GM19023 (cell line): ENCODE measurements around the gene NAPB.
A peak's percentile ranks its signal among the peaks of the same experiment; 100 is the strongest.
"Not testable (repeated sequence)": the region's sequence is repeated elsewhere in the genome, so short reads cannot be mapped to it uniquely, and the experiment has no call there.

Source experiments
- ATAC-seq: cut with Tn5 transposase; IDR thresholded peaks from one replicate; pipeline ENCODE4 v1.9.1; 2021; ENCODE audit warnings: mild to moderate bottlenecking, moderate library complexity; ENCODE audit not compliant: unreplicated experiment

NAPB gene

DNA sequence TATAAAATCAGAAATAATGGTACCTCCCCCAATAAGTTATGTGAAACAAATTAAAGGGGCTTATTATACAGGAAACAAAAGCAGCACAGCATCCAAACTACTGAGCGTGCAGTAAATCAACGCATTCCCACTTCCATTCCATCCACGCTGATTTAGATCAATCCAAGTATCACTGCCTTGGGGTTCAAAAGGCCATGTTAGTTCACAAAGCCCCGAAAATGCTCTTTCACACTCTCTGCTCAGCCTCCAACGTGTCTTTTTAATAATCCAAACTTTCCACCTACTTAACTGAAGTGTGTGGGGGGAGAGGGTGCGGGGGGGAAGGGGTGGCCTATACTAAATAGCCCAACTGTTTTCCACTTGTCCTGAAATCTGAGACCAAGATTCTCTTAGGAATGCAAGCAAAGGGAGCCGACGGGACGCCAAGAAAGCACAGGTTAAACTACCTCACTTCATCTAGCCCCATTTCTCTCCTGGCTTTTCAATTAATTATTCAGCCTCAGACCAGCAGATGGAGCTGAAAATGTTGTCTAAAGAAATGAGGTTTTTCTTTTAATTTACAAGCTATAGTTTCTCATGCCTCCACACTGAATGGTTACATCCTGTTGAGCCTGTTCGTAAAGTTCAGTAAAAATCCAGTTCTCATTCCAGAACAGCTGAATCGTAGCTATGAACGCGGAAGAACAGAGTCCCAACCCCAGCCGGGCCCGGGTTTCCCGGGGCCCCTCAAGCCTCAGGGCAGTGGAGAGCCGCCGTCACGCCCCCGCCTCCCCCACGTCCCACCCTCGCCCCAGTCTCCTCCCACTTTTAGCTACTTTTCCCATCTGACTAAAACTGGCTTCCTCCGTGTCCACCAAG is 71.7 kb downstream of the NAPB start:
- ATAC-seq: peak; percentile 30

DNA sequence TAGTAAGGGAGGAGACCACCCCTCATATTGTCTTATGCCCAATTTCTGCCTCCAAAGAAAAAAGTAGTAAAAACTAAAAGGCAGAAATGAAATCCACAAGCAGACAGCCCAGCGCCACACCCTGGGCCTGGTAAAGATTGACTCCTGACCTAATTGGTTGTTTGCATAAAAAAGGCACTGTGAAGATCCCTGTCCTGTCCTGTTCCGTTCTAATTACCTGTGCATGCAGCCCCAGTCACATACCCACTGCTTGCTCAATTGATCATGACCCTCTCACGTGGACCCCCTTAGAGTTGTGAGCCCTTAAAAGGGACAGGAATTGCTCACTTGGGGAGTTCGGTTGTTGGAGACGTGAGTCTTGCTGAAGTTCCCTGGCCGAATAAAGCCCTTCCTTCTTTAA is 72.8 kb downstream of the NAPB start:
- ATAC-seq: not testable (repeated sequence)

DNA sequence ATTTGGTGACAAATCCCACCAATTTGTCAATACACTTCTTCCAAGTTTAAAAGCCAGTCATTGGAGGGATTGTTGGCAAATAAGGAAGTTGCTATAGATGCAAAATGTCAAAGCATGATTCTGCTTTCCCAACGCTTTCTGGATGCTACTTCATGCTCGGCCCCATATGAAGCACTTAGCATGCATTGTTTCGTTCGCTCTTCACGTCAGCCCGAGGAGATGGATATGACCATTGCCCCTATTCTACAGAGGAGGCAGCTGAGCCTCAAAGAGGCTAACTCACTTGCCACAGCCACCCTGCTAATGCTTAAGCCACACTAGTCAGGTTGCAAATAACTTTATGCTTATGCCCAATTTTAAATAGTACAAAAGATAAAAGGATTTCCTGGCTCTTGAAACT is 73.5 kb downstream of the NAPB start:
- ATAC-seq: no peak

DNA sequence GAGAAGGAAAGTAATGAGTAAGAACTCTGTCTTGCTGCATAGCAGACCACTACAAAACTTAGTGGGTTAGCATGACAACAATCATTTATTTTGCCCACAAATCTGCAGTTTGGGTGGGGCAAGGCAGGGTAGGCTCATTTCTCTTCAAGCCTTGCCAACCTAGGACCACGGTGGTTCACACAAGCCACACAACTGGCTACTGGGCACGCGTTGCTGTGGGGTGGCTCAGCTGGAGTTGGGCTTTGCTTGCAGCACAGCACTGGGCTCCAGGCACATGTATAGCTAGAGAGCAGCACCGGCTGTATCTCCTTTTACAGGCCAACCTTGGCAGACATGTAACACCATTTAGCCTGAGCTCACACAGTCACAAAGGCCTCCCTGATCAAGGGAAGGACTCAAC is 75.3 kb downstream of the NAPB start:
- no peak for ATAC-seq

DNA sequence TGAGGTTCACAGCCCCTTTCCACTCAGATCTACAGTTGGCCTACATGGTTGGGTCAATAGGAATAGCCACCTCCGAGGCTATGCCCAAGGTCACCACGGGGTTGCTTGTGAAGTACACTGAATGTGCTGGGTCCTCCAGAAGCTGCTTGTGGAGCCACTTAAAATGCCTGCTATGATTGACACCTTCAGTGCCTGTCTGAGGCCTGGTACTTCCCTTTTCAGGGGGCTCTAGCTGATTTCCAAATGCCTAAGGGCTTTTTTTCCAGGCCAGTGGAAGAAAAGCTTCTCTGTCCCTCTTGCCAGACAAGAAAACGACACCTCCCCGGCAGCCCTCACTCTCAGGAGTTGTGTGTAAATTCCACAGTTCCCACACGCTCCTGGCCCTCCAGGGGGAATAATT is 77.0 kb downstream of the NAPB start:
- ATAC-seq: no peak

DNA sequence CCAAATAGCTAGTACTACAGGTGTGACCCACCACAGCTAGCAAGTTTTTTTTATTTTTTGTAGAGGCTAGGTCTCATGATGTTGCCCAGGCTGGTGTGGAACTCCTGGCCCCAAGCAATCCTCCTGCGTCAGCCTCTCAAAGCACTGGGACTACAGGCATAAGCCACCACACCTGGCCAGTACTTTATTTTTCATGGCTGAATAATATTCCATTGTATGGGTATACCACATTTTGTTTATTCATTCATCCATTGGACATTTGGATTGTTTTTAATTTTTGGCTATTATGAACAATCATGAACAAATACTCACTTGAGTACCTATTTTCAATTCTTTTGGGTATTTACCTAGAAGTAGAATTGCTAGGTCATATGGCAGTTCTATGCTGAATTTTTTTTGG is 77.7 kb downstream of the NAPB start:
- no peak for ATAC-seq

DNA sequence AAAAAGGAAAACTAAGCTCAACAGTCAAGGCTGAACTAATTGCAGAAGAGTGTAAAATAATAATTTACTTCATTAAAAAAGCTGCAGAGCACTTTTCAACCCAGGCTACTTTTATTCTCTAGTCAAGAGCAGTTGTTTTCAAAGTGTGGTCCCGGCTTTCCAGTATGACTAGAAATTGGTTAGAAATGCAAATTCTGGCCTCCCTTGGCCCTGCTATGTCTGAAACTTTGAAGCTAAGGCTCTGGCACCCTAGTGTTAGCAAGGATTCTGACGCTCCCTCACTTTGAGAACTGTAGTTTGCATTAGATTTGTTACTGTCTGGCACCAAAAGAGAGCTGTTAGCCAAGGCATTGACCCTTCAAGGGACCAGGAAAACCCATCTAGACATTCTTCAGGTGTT is 80.2 kb downstream of the NAPB start:
- ATAC-seq: peak; percentile 57

DNA sequence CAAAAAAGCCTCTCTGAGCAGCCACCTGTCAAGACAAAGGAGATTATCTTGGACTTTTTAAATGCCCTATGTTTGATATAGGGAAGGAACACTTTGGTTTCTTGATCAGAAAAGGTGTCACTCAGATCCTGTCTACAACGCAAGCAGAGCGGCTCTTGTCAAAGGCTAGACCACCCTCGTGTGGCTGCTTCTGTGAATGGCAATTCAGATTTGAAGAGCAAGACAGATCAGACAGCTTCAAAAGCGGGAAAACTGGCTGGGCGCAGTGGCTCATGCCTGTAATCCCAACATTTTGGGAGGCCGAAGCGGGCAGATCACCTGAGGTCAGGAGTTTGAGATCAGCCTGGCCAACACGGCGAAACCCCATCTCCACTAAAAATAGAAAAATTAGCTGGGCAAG is 80.8 kb downstream of the NAPB start:
- ATAC-seq: no peak

DNA sequence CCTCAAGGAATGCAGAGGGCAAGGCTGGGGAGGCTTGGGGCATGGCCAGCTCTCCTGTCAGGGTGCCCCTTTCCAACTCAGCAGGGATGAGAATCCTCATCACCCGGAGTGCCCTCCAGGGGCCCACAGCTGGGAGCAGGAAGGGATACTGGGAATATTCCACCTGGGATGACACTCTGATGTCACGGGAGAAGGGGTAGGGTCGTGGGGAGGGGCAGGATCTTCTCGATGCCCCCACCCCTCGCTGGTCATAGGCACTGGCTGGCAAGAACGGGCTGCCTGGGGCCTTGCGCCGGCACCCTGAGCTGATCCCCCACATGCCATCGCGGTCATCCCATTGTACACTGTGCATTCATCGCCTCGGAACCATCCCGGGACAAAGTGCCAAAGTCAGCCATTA is 81.3 kb downstream of the NAPB start:
- no peak for ATAC-seq

DNA sequence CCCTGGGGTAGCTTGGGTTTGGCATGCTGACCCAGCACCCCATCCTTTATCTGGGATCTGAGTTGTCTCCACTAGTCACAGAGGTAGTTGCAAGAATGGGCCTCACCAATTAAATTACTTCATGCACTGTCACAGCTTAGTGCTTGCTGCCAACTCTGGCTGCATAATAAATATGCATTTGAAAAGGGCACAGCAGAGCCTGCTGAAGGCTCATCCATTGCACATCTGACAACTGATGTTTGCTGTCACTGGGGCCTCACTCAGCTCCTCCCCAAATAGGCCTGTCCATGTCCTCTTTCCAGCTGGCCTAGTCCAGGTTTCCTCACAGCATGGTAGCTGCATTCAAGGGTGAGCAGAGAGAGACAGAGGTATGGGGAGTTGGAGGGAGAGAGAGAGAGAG is 84.0 kb downstream of the NAPB start:
- no peak for ATAC-seq

DNA sequence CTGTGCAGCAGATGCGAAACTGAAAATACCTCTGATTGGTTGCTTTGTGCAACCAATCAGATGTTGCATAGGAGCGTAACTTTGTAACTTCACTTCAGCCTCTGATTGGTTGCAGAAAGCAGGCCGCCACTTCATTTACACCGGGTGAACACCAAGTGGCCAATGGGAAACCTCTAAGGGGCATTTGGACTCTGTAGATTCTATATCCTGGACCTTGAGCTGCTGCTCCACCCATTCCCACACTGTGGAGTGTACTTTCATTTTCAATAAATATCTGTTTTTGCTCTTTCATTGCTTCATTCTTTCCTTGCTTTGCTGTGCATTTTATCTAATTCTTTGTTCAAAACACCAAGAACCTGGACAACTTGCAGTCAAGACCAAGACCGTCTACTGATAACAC is 84.8 kb downstream of the NAPB start:
- ATAC-seq: no peak

DNA sequence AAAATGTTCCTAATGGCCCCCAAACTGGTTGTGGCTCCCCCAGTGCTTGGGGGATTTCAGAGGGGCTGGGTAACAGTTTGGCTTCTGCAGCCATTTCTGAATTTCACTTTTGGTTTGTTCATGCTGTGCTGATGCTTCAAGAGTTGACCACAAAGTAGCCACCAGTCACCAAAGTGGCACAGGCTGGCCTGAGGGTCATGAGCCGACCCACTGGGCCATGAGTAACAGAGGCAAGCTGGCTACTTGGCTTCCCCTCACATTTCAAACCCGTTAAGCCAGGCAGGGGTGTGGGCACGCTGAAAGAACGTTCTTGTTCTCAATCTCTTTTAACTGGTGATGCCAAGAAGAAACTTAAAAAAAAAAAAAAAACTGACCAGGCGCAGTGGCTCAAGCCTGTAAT is 85.8 kb downstream of the NAPB start:
- no peak for ATAC-seq

DNA sequence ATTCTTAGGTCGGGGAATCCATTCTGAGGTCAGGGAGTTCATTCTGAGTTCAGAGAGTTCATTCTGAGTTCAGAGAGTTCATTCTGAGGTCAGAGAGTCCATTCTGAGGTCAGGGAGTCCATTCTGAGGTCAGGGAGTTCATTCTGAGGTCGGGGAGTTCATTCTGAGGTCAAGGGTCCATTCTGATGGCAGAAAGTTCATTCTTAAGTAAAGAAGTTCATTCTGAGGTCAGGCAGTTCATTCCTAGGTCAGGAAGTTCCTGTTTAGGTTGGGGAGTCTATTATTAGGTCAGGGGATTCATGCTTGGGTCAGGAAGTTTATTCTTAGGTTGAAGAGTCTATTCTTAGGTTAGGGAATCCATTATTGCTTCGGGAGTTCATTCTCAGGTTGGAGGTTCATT is 87.2 kb downstream of the NAPB start:
- ATAC-seq: no peak

DNA sequence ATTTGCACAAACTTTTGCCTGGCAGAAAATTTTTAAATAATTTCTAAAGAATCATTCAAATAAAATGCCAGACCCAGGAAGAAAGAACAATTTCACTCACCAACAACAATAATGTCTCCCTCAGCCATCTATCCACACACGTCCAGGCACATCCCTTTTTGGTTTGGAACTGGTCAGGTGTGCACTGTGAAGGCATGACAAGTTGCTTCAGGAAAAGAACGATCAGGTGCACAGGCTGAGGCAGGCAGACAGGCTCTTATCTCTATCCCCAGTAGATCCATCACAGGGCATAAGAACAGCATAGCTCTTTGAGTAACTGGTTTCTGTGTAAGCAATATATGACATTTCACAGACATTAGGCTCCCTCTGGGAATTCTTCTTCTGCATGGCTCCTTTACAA is 88.8 kb downstream of the NAPB start:
- ATAC-seq: no peak

DNA sequence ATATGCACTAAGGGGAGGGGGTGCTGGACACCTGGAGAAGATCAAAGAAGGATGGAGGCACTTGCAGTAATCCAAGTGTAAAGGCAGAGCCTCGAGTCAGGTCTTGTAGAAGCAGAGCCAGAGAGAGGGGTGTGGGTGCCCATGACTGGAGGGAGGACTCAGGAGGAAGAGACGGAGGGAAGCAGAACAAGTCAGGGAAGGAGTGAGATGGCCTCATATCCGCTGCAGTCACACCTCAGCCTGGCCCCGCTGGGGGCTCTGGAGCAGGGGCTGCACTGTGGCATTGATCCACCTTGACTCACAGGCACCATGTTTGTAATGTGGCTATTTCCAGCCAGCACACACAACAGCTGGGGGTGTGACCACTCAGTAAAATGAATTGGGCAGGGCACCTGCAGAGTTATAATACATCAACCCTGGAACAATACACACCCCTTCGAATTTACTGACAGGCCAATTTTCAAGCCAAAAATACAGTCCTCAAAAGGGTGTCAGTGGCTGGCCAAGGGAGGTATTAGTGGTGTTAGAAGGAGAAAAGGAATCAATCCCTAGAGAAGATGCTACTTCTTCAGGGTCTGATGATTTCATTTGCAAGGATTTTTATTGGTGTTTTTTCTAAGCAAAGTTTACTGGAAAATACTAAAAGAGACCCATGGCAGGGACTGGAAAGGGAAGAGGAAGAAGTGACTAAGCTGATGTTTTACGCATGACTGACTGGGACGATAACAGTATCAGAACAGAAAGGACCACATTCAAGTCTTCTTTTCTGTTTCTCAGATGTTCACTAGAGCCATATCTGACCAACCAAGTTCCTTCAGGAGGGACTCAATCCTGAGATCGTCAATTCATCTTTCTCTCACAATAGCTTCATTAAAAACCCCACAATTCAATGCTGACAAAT is 89.6 kb downstream of the NAPB start:
- ATAC-seq: no peak

DNA sequence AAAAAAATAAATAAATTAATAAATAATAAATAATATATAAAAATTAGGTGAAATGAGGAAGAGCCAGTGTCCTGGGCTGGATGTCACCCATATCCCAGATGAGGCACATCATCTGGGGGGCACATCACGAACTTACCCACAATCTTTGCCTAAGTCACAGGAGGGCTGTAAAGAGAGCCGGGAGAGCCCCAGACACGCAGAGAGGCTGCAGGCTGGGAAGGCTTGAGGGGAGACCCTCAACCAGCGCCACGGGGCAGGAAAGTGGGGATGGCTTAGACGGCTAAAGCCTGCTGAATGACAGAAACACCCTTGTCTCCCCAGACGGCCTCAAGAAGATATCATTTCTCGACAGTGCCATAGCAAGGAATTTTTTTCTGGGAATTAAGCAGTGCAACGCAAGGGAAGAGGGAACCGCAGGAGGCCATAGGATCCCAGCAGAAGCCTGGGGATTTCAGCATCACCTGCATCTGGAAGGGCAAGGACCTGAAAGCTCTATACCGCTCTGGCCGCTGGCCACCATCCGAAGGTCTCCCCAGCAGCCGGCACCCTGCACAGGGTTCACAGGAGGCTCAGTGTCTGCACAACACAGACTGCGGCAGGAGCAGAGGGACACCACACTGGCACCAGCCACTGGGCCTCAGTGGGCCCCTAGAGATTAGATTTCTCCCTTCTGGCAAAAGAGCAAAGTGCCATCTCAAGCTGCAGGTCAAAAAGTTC is 93.5 kb downstream of the NAPB start:
- ATAC-seq: no peak

DNA sequence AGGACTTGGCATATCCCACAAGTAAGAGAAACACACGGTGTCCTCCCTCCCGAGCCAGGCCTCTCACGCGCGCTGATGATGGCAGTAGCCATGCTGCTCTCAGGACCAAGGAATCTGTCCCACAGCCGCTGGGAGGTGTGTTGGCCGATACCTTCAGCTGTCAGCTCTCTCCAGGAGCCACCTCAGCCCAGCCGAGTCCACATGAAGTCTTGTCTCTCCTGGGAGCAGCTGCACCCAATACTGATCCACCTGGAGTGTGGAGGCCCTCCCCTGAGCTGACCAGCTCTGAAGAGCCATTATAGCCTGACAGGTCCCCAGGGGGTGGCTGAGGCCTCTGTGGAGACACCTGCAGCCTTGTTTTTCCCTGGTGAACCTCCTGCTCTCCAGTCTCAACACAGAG is 94.5 kb downstream of the NAPB start:
- ATAC-seq: no peak

DNA sequence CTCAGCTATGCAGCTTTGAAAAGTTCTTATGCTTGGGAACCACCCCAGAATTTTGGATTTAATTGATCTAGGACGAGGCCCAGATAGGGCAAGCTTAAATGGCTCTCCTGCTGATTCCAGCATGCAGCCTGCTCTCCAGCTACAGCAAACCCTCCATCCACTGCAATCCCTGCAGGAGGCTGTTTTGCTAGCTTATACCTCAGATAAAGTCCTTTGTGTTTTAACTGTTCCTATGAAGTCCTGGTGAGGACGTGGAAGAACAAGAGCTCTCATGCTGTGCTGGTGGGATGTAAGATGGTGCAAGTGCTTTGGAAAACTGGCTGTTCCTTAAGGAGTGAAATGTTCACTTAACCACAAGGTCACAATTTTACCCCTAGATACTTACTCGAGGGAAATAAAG is 96.2 kb downstream of the NAPB start:
- no peak for ATAC-seq
